ENCODE measurements around the gene NOP56.

Gene NOP56

DNA sequence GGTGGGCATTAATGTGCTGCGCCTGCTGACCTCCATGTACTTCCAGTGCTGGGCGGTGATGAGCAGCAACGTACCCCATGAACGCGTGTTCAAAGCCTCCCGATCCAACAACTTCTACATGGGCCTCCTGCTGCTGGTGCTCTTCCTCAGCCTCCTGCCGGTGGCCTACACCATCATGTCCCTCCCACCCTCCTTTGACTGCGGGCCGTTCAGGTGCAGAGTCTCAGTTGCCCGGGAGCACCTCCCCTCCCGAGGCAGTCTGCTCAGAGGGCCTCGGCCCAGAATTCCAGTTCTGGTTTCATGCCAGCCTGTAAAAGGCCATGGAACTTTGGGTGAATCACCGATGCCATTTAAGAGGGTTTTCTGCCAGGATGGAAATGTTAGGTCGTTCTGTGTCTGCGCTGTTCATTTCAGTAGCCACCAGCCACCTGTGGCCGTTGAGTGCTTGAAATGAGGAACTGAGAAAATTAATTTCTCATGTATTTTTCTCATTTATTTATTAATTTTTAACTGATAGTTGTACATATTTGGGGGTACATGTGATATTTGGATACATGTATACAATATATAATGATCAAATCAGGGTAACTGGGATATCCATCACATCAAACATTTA is 35.2 kb upstream of the NOP56 start:
- Histone ChIP-seq H2AFZ (ENCODE audit: low read depth, low read length) (no peak overlapping the region), H3K9ac (ENCODE audit: low read depth, low read length) (no peak overlapping the region), H3K36me3 (ENCODE audit: insufficient read depth, low read length) (no peaks in the 10 kb centered on the region), H3K4me1 (ENCODE audit: insufficient read depth, low read length) (no peaks in the 10 kb centered on the region), H4K20me1 (ENCODE audit: insufficient read depth, low read length) (no peaks in the 10 kb centered on the region; the same call in 1 of the 2 replicates), H3K4me2 (ENCODE audit: insufficient read depth, low read length) (no peak overlapping the region), H3K79me2 (ENCODE audit: insufficient read depth, low read length) (no peaks in the 10 kb centered on the region), H3K4me3 (ENCODE audit: low read depth in 1 of 2, low read length in 2 of 2) (no peak overlapping the region), H3K27ac (ENCODE audit: low read length) (no peak overlapping the region), H3K27me3 (ENCODE audit: insufficient read depth, low read length, poor library complexity) (peaks cover 31% of the 10 kb centered on the region), H3K9me3 (ENCODE audit: insufficient read depth, low read length, severe bottlenecking) (no peaks in the 10 kb centered on the region)
- TF ChIP-seq EZH2 (IDR thresholded peaks at IDR 0.05; ENCODE audit: borderline replicate concordance, low read depth, low read length, severe bottlenecking) = no peak
- TF ChIP-seq, protein P1, sequence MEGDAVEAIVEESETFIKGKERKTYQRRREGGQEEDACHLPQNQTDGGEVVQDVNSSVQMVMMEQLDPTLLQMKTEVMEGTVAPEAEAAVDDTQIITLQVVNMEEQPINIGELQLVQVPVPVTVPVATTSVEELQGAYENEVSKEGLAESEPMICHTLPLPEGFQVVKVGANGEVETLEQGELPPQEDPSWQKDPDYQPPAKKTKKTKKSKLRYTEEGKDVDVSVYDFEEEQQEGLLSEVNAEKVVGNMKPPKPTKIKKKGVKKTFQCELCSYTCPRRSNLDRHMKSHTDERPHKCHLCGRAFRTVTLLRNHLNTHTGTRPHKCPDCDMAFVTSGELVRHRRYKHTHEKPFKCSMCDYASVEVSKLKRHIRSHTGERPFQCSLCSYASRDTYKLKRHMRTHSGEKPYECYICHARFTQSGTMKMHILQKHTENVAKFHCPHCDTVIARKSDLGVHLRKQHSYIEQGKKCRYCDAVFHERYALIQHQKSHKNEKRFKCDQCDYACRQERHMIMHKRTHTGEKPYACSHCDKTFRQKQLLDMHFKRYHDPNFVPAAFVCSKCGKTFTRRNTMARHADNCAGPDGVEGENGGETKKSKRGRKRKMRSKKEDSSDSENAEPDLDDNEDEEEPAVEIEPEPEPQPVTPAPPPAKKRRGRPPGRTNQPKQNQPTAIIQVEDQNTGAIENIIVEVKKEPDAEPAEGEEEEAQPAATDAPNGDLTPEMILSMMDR (IDR thresholded peaks at IDR 0.05; ENCODE audit: borderline replicate concordance, extremely low read depth, low read length, poor library complexity, severe bottlenecking) = no peak
- ATAC-seq (ENCODE audit: insufficient read depth, low read depth) (no peak), DNase-seq (no peak)

DNA sequence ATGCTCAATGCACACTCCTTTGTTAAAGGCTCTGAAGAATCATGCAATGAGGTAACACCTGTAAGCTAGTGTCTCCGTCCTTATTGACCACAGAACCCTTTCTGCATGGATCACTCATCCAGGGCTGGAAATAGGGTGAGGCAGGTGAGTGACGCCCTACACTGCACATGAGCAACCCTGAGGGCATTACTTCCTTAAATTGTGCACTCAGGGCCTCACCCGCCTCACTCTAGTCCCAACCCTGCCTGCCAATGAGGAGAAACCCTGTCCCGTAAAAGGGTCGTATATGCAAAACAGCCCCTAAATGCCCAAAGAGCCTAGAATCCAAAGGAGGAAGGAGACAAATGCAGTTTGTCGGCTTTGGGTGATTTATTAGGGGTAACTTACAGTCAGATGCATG is 33.6 kb upstream of the NOP56 start:
- Histone ChIP-seq H3K27me3 (ENCODE audit: insufficient read depth, low read length, poor library complexity) (peaks cover 26% of the 10 kb centered on the region), H2AFZ (ENCODE audit: low read depth, low read length) (no peak overlapping the region), H3K79me2 (ENCODE audit: insufficient read depth, low read length) (no peaks in the 10 kb centered on the region), H3K27ac (ENCODE audit: low read length) (no peak overlapping the region), H3K36me3 (ENCODE audit: insufficient read depth, low read length) (no peaks in the 10 kb centered on the region), H3K9ac (ENCODE audit: low read depth, low read length) (no peak overlapping the region), H3K4me1 (ENCODE audit: insufficient read depth, low read length) (no peaks in the 10 kb centered on the region), H3K9me3 (ENCODE audit: insufficient read depth, low read length, severe bottlenecking) (no peaks in the 10 kb centered on the region), H4K20me1 (ENCODE audit: insufficient read depth, low read length) (no peaks in the 10 kb centered on the region; the same call in 1 of the 2 replicates), H3K4me2 (ENCODE audit: insufficient read depth, low read length) (no peak overlapping the region), H3K4me3 (ENCODE audit: low read depth in 1 of 2, low read length in 2 of 2) (no peak overlapping the region)
- no peak for ATAC-seq (ENCODE audit: insufficient read depth, low read depth)
- TF ChIP-seq, protein P1 (IDR thresholded peaks at IDR 0.05; ENCODE audit: borderline replicate concordance, extremely low read depth, low read length, poor library complexity, severe bottlenecking) = no peak
- no peak for TF ChIP-seq EZH2 (IDR thresholded peaks at IDR 0.05; ENCODE audit: borderline replicate concordance, low read depth, low read length, severe bottlenecking)
- no peak for DNase-seq

DNA sequence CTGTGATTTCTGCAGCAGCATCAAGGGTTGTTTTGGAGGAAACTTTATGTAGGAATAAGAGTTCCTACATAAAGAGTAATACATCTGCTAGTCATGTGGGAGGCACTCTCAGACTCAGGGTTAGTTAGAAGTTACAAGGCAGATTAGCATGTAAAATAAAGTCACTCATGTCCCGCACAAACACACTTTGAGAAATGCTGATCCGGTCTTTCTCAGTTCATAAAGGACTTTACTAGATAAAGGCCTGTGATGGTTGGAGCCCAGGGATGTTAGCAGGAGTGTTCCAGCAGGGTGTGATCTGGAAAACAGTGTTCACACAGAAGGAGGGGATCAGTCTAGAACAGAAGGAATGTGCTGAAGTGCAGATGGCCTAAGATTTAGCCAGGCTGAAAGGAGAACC is 33.1 kb upstream of the NOP56 start:
- Histone ChIP-seq H3K79me2 (ENCODE audit: insufficient read depth, low read length) (no peaks in the 10 kb centered on the region), H3K4me3 (ENCODE audit: low read depth in 1 of 2, low read length in 2 of 2) (no peak overlapping the region), H3K9me3 (ENCODE audit: insufficient read depth, low read length, severe bottlenecking) (no peaks in the 10 kb centered on the region), H2AFZ (ENCODE audit: low read depth, low read length) (no peak overlapping the region), H3K27me3 (ENCODE audit: insufficient read depth, low read length, poor library complexity) (peaks cover 30% of the 10 kb centered on the region), H4K20me1 (ENCODE audit: insufficient read depth, low read length) (no peaks in the 10 kb centered on the region; the same call in 1 of the 2 replicates), H3K9ac (ENCODE audit: low read depth, low read length) (no peak overlapping the region), H3K4me1 (ENCODE audit: insufficient read depth, low read length) (no peaks in the 10 kb centered on the region), H3K4me2 (ENCODE audit: insufficient read depth, low read length) (no peak overlapping the region), H3K36me3 (ENCODE audit: insufficient read depth, low read length) (no peaks in the 10 kb centered on the region), H3K27ac (ENCODE audit: low read length) (no peak overlapping the region)
- TF ChIP-seq, protein P1 (IDR thresholded peaks at IDR 0.05; ENCODE audit: borderline replicate concordance, extremely low read depth, low read length, poor library complexity, severe bottlenecking) = no peak
- no peak for TF ChIP-seq EZH2 (IDR thresholded peaks at IDR 0.05; ENCODE audit: borderline replicate concordance, low read depth, low read length, severe bottlenecking)
- ATAC-seq (ENCODE audit: insufficient read depth, low read depth) = no peak
- no peak for DNase-seq
